Measurements from ENCODE around the gene PANK1.

- no peak for TF ChIP-seq CTCF (conservative IDR thresholded peaks at IDR 0.05; ENCODE audit: low read depth, low read length)
- TF ChIP-seq POLR2A (IDR thresholded peaks at IDR 0.05; ENCODE audit: low read depth, low read length), result no peak
- TF ChIP-seq RAD21 (IDR thresholded peaks at IDR 0.05; ENCODE audit: low read length), result no peak
- no peak for TF ChIP-seq MXI1 (IDR thresholded peaks at IDR 0.05; ENCODE audit: borderline replicate concordance, low read depth, low read length)
- TF ChIP-seq CEBPB (IDR thresholded peaks at IDR 0.05; ENCODE audit: low read depth, low read length), result no peak
- no peak for TF ChIP-seq RFX5 (IDR thresholded peaks at IDR 0.05; ENCODE audit: low read depth, low read length)
Measured at GRCh38 chr10:89566992-89567391, 78.0 kb downstream of the PANK1 start.

Data from IMR-90 (cell line).